IPS-NIHi7 (cell line): ENCODE results near the gene CLSTN2.

Experiments used
- DNase-seq: peaks from one replicate; pipeline ENCODE4 v3.0.0; 2012; ENCODE audit warnings: mixed read lengths; ENCODE audit errors: extremely low spot score

The CLSTN2 gene

GRCh38 chr3:140007081-140007480, 72.1 kb downstream of the CLSTN2 start:
- DNase-seq, result no peak

DNA sequence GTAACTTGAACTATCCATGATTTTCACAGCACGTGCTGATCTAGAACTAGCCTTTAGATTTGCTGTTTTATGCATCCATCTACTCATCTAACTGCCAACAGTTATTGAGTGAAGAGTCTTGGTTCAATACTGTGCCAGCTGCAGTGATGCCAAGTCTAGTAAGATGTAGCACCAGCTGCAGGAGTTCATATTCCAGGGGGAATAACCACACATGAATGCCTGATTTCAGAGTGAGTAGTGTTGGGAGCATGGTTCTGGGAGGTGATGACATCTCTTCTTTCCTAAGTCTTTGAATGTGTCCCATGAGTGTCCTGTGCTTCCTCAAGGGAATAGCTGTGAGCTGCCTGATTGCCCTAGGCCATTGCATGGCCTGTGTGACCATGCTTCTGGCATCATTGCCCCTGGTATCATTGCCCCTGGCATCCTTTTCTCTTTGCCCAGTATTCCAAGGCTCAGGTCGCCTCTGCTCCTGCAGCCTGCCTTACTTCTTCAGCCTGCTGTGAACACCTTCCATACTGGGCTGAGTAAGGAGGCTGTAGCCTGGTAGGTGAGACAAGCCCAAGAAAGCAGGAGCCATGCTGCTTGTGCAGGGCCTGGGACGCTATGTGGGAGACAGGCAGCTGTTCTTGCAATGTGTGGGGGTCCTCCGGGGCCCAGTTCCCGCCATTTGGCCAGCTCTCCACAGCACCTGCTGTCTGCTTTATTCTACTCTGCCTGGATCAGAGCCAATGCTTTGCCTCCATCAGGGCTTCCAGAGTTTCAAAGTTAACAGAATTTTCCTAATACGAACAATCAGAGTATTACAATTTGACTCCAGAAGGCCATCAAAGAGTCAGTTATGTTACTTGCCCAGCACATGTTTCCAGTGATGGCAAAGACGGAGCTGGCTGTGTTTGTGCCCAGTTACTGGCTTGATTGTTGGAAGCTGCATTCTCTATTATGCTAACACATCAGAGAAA, 73.2 kb downstream of the CLSTN2 start:
- no peak for DNase-seq

DNA sequence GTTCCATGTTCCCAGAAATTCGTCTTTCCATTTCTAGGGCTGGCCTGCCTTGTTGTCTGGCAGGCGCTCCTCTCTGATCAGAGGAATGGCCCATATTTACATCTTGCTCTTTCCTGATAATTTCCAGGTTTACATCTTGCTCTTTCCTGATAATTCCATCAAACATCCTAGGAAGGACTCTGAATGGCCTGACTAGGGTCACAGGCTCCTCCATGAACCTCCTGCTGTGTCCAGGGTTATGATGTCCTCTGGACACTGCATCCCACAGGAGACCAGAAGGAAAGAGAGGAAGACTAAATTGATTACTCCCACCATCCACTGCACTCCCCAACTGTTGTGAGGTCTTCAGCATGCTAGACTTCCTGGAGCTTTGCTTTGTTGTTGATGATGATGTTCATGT, 75.4 kb downstream of the CLSTN2 start:
- DNase-seq, result no peak

GRCh38 chr3:140011086-140011485, 76.1 kb downstream of the CLSTN2 start:
- DNase-seq, result no peak

DNA sequence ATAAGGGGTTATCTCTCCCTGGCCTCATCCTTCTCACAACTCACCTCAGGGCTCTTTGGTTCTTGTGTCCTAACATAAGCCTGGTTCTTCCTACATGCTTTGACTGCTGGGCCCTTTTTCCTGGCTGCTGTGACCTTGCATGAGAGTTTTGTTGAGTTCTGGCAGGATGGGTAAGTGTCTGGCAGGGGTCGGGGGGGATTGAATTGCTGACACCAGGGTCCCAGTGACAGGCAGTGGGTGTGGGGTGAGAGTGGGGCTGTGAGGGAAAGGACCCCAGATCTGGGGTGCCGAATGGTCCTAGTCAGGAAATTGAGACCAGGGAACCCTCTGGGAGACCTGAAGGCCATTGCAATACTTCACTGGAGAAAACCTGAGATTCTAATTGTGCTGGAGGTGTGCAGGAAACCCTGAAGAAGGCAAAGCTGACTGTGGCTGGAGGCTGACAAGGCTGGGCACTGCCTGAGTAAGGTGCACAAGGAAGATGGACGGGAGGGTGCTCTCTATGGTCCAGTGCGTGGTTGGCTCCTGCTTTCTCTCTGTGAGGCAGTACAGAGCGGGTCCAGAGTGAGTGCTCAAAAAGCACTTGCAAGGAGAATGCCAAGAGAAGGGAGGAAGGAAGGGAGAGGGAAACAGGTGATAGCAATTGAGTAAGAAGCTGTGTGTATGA, 76.8 kb downstream of the CLSTN2 start:
- no peak for DNase-seq

- no peak for DNase-seq
Measured at GRCh38 chr3:140013220-140013619, 78.2 kb downstream of the CLSTN2 start.

GRCh38 chr3:140014831-140015495, 80.0 kb downstream of the CLSTN2 start:
- DNase-seq, result no peak

DNA sequence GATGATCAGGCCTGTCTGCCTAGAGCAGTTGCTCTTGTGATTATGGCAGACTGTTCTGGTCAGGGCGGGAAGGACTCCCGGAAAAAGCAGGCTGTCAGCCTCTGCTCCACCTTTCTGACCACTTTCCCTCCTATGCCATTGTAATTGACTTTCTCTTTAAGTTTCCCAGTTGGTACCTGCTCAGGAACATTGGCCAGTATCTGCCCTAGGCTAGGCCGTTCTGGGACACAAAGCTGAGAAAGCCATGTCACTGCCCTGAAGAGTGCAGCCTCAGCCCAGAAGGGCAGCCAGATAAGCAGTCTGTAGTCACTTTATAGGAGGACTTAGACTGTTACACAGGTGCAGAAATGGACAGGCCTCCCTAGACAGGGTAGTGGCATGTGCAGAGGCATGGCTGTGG, 80.8 kb downstream of the CLSTN2 start:
- no peak for DNase-seq

DNA sequence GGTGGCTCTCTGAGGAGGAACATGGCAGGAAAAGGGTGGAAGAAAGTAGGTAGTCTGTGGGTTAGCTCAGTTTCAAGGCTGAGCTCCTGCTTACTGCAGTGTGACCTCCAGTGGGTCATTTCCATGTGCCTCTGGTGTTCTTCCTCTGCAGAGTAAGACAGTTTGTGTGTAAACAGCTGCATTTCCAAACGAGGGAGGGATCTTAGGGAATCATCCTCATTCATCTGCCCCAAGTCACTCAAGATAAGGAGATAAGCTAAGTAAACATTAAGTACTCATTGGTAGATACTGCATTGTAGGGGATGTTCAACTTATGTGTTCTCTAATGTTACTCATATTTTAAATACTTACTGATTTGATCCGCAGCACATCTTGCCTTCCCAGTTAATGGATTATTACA, 83.6 kb downstream of the CLSTN2 start:
- no peak for DNase-seq

GRCh38 chr3:140019946-140020345, 85.0 kb downstream of the CLSTN2 start:
- no peak for DNase-seq

DNA sequence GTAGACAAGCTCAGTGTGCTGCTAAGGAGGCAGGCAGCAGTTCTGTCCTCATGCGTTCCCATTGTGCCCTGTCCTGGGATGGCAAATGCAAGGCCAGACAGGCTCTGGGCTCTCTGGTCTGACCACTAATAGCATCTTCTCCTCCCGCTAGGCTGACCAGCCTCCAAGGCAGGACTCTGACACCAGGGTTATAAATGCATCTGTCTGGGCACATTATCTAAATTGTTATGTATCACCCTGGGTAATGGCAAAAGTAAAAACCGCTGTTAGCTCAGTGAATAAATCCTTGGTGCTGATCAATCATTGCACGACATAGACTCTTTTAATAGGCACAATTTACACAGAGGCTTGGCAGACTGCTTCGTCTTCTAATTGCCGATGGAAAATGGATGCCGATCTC, 85.6 kb downstream of the CLSTN2 start:
- no peak for DNase-seq

- DNase-seq, result no peak
Measured at GRCh38 chr3:140021269-140021668, 86.3 kb downstream of the CLSTN2 start.

- no peak for DNase-seq
Measured at GRCh38 chr3:140022066-140022770, 87.2 kb downstream of the CLSTN2 start.

GRCh38 chr3:140023616-140024530, 88.9 kb downstream of the CLSTN2 start:
- DNase-seq, result no peak

GRCh38 chr3:140031170-140031569, 96.2 kb downstream of the CLSTN2 start:
- no peak for DNase-seq

- DNase-seq, result no peak
Measured at GRCh38 chr3:140034058-140034457, 99.1 kb downstream of the CLSTN2 start.

GRCh38 chr3:140035871-140036270, 100.9 kb downstream of the CLSTN2 start:
- DNase-seq, result no peak

DNA sequence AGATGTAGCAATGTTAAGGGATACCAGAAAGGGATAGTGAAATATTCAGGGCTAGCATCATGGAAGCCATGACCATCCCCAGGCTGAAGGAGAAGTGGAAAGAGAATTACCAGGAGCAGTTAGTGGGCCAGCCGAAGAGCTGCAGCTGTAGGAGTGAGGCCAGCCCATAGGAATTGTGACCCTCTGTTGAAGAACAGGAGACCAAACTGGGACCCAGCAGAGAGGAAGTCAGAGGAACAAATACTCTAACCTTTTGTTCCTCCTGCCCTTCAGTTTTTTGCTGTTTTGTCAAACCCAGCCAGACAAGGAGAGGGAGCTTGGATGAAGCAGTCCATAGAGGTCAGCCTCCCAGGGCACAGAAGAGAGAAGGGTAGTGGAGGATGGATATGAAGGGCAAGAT, 115.4 kb downstream of the CLSTN2 start:
- no peak for DNase-seq

- DNase-seq, result peak; percentile 56
Measured at GRCh38 chr3:140051019-140051957, 116.3 kb downstream of the CLSTN2 start.
